Stimulated activated CD4-positive, alpha-beta T cell treated with anti-CD3 and anti-CD28 coated beads, Interleukin-12 subunit alpha, Interleukin-12 subunit beta, amount 100 ng/mL, for 24 hours (primary cell): ENCODE data around the gene FGF18.
"Not testable (repeated sequence)": the region's sequence is repeated elsewhere in the genome, so short reads cannot be mapped to it uniquely, and the experiment has no call there.

Source experiments
- DNase-seq, 2 experiments: peaks; one replicate each; pipeline ENCODE4 v3.0.0-alpha.2; 2020; ENCODE audit warnings: low read depth in 2 of 2

FGF18 gene

DNA sequence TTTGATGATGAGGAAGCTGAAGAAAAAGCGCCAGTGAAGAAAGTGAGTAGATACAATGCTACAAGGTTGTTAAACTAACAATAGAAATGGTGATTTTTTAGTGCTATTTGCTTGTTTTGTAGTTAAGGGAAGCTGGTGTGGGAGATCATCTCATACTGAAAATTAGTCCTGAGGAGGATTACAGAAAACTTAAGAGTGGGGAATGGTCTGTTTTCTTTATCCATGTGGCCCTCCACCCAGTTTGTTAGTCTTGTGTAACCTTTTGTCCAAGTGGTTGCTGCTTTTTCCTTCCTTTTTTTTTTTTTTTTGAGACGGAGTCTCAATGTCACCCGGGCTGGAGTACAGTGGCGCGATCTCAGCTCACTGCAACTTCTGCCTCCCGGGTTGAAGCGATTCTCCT lies 19.3 kb upstream of the FGF18 start:
- no peak for DNase-seq

DNA sequence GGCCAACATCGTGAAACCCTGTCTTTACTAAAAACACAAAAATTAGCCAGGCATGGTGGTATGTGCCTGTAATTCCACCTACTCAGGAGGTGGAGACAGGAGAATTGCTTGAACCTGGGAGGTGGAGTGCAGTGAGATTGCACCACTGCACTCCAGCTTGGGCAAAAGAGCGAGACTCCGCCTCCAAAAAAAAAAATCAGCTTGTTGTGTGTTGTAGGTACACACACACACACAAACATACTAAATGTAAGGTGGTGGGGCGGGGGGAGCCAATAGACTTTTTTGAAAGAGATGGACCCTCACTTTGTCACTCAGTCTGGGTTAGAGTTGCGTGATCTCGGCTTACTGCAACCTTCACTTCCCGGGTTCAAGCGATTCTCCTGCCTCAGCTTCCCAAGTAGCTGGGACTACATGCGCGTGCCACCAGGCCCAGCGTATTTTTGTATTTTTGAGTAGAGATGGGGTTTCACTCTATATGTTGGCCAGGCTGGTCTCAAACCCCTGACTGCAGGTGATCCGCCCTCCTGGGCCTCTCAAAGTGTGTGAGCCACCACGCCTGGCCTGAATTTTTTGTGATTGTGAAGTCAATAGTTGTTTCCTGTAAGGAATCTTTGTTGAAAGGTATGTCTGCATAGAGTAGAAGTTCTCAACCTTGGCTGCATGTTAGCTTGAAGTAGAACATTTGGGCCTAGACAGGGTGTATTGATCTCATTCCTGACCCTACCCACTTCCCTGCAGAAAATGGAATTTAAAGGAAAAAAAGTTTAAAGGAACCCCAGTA lies 18.1 kb upstream of the FGF18 start:
- no peak for DNase-seq

DNA sequence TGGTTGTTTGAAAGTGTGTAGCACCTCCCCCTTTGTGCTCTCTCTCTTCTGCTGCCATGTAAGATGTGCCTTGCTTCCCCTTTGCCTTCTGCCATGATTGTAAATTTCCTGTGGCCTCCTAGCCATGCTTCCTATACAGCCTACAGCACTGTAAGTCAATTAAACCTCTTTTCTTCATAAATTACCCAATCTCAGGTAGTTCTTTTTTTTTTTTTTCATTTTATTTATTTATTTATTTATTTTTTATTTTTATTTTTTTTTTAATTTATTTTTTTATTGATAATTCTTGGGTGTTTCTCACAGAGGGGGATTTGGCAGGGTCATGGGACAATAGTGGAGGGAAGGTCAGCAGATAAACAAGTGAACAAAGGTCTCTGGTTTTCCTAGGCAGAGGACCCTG lies 16.7 kb upstream of the FGF18 start:
- DNase-seq = not testable (repeated sequence)

DNA sequence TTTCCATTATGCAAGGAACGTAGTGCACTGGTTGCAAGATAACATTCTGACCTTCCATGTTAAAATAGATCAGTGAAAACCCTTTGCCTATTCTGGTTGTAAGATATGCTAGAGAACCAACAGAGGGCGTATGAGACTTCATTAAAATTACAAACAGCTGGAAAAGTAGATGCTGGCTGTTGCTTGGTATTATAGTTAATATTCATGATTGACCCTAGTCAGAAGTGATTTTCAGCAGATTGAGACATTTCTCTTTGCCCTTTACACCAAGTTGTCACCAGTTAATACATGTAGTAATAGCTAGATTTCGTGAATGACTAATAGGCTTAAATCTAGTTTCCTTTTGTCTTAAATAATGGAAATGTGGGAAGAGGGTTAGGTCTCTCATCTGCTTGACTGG lies 13.8 kb upstream of the FGF18 start:
- no peak for DNase-seq

DNA sequence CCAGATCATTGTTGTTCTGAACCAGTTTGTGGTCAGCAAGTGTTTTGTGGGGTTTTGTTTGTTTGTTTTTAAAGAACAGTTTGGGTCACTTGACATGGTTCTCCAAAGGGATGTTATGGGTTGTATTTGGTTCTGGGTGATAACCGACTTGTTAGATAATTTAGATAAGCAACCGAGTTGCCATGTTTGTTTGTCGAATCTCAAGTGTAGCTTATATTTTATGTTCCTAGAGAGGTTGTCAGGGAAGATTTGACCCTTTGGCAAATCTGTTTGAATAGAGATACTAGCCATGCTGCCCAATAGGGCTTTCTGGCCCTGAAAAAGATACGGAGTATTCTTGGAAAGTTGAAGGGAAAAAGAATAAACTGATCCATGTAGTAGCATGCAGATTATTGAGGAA lies 12.2 kb upstream of the FGF18 start:
- DNase-seq = no peak

DNA sequence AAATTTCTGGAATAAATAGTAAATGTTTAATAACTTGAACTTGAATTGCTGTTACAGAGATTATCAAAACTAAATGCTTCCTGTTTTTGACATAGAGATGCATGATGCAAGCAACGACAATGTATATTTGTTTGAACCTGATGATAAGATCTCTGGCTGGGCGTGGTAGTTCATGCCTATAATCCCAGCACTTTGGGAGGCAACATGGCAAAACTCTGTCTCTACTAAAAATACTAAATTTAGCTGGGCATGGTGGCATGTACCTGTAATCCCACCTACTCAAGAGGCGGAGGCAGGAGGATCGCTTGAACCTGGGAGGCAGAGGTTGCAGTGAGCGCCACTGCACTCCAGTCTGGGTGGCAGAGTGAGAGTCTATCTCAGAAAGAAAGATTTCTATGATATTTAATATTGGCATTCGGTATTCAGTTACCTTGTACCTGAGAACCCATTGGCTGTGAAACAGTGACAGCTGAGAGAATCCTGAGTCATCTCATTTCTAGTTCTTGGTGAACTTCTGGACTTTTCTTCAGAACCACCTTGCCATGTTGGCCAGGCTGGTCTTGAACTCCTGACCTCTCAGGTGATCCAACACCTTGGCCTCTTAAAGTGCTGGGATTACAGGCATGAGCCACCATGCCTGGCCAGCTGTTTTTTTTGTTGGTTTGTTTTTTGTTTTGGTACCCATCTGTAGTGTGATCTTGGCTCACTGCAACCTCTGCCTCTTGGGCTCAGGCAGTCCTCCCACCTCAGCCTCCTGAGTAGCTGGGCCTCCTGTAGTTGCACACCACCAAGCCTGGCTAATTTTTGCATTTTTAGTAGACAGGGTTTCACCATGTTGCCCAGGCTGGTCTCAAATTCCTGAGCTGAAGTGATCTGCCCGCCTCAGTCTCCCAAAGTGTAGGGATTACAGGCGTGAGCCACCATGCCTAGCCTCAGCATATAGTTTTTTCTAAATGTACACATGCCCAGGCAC lies 10.0 kb upstream of the FGF18 start:
- no peak for DNase-seq

DNA sequence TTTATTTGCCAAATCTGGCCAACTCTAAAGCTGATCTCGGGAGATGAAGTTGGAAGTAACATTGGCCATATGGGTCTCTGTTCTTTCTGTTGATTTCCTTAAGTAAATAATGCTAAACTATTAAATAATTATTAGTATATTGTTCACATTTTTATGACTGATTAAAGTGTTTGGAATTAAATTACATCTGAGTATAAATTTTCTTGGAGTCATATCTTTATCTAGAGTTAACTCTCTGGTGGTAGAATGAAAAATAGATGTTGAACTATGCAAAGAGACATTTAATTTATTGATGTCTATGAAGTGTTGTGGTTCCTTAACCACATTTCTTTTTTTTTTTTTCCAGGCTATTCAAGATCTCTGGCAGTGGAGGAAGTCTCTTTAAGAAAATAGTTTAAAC lies 9.3 kb upstream of the FGF18 start:
- no peak for DNase-seq

DNA sequence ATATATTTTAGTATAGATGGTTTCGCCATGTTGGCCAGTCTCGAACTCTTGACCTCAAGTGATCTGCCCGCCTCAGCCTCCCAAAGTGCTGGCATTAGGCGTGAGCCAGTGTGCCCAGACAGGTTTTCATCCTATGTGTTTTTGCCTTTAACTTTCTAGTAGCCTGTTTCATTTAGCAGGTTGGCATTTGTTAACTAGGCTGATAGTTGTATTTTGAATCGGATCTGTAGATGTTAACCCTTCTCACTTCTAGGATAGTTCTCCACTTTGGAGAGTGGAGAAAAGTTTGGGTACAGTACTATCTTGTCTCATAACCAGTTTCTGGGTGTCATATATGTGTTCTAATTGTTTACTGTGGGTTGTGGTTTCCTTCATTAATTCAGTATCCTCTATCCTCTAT lies 7.3 kb upstream of the FGF18 start:
- no peak for DNase-seq

DNA sequence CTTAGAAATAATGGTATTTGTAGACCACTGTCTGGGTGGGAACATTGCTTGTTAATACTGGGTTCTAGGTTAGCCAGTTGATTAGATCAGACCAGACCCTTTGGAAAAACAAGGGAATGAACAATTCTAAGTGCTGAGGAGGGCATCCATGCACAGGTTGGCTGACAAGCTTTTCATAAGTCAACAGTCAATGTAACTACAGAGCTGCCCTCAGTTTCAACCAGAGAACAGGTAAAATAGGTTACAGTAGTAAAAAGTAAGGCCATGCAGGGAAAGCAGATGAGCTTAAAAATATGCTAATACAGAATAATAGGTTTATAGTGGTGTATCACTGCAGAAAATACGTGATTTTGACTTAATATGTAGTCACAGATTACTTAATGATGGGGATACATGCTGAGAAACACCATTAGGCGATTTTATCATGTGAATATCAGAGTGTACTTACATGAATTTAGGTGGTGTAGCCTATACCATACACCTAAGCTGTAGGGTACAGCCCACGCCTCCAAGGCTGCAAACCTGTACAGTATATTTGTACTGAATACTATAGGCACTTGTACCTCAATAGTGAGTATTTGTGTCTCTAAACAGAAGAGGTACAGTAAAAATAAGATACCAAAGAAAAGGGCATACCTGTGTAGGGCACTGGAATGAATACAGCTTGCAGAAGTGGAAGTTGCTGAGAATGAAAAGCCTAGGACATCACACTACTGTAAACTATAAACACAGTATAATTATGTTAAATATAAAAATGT lies 6.1 kb upstream of the FGF18 start:
- no peak for DNase-seq

DNA sequence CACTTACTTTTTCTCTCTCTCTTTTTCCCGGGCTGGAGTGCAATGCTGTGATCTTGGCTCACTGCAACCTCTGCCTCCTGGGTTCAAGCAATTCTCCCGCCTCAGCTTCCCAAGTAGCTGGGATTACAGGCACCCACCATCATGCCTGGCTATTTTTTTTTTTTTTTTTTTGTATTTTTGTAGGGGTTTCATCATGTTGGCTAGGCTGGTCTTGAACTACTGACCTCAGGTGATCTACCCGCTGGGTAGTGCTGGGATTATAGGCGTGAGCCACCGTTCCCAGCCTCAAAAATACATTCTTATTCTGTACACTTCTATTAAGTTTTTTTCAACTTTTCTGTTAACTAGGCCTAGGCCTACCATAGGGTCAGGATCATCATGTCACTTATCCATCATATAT lies 5.5 kb upstream of the FGF18 start:
- not testable (repeated sequence) for DNase-seq

DNA sequence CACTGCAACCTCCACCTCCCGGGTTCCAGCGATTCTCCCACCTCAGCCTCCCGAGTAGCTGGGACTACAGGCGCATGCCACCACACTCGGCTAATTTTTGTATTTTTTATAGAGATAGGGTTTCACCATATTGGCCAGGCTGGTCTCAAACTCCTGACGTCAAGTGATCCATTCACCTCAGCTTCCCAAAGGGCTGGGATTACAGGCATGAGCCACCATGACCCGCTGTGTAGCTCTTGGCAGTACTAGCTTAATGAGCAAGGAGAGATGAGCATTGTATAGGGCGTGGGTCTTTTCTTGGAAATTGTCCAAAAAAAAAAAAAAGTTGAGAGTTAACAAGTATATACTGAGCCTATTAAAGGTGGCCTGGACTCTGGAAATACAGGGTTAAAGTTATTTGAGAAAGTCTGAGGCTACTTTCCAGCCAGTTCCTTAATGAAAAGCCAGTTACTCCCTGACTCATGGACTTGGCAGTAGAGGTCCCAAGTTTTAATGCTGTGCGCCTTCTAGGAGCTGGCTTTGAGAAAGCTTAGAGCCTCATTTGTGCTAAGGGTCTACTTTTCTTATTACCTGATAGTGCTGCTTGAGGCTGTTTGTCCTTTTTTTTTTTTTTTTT lies 4.2 kb upstream of the FGF18 start:
- no peak for DNase-seq

DNA sequence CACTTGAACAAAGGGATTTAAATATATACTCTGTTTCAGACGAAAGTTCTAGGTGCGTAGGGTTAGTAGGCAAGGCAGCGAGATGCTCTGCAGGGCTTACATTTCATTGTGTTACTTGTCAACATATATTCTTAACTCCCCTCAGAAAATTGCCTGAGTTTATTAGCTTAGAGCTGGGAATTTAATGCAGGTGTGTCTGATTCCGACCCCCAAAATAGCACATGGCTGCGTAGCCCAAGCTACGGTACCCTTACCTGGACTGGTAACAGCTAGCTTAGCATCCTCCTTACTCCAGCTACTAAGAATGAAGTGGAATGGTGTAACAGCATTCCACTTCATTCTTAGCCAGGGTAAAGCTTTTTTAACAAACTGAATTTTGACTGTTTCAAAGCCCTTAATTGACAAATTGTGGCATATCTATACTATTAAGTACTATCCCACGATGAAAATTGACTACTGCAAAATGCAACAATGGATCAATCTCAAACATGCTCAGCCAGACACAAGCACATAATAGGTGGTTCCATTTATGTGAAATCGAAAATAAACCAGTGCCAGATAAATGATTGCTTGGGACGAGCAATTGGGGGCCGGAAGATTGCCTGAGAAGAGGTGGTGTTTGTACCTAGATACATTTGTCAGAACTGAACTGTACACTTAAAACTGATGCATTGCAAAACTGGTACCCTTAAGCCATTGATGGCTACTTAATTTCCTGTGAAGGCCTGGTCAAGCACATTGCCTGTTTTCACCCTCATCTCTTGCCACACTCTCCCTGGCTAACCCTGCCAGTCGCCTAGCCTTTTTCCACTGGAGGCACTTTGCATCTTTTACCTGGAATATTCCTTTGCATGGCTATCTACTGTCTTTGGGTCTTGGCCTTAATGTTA lies 3.0 kb upstream of the FGF18 start:
- DNase-seq = no peak

DNA sequence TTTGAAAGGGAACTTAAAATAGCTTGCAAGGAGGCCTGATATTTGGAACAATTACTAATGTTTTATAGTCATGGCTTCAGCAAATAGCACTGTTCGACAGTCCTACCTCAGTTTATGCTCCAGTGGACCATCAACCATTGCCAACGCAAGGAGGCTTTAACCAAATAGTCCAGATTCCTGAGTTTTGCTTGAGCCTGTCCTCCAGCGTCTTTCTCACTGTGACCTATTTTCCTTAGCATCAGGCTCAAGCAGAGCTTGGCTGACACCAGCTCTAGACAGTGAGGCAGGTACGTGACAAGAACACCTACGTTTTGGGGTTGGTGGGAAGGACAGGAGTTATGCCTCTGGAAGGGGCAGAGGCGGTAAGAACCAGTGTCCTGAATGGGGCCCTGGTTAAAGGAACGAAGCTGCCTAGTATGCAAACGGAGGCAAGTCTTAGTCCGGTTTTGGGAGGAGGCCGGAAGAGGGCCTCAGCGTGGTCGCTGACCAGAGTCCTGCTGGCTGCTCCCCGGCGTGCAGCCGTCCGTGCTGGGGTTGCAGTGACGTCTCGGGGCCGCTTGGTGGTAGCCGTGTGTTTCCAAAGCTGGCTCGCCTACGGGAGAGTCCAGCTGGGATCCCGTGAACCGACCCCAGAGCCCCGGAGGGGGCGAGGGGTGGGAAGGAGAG lies 998 bp upstream of the FGF18 start:
- DNase-seq = peak; percentile 40 to 46

DNA sequence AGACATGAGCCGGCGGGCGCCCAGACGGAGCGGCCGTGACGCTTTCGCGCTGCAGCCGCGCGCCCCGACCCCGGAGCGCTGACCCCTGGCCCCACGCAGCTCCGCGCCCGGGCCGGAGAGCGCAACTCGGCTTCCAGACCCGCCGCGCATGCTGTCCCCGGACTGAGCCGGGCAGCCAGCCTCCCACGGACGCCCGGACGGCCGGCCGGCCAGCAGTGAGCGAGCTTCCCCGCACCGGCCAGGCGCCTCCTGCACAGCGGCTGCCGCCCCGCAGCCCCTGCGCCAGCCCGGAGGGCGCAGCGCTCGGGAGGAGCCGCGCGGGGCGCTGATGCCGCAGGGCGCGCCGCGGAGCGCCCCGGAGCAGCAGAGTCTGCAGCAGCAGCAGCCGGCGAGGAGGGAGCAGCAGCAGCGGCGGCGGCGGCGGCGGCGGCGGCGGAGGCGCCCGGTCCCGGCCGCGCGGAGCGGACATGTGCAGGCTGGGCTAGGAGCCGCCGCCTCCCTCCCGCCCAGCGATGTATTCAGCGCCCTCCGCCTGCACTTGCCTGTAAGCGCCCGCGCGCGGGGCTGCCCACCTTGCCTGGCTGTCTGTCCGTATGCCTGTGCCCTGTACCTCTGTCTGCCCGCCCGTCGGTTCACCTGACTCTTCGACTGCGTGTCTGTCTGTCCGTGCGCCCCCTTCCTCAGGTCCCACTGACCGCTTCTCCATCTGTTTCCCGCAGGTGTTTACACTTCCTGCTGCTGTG lies 412 bp downstream of the FGF18 start:
- no peak for DNase-seq

DNA sequence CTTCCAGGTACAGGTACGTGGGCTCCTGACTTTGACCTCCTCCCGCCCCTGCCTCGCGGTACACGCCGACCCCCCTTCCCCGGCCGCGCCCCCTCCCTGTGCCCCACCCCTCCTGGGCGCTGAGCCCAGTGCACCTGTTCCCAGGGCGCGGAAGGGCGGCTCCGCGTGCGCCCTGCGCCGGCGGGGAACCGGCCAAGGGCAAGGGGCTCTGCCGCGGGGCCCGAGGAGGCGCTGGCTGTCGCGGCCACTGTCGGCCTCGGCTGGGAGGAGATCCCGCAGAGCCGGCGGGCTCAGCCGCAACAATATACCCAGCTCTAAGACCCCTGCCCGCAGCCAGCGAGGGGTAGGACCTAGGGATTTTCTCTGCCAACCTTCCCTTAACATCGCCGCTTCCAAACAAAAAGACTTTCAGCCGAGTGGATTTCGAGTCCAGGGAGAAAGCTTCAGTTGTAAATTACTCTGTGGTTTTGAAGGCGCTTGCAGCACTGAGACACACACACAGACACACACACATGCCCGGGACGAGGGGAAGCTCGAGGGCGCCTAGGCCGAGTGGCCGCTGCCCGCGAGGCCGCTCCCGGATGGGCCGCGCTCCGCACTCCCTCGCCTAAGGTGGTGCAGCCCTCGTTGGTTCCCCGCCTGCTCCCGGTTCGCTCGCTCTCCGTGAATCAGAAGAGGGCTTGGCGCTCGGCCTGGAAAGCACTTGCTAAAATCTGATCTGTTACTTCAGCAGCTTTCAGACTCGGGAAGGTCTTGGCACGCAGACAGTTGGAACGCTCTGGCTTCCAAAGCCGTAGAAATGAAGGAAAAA lies 1.2 kb downstream of the FGF18 start:
- DNase-seq = no peak

DNA sequence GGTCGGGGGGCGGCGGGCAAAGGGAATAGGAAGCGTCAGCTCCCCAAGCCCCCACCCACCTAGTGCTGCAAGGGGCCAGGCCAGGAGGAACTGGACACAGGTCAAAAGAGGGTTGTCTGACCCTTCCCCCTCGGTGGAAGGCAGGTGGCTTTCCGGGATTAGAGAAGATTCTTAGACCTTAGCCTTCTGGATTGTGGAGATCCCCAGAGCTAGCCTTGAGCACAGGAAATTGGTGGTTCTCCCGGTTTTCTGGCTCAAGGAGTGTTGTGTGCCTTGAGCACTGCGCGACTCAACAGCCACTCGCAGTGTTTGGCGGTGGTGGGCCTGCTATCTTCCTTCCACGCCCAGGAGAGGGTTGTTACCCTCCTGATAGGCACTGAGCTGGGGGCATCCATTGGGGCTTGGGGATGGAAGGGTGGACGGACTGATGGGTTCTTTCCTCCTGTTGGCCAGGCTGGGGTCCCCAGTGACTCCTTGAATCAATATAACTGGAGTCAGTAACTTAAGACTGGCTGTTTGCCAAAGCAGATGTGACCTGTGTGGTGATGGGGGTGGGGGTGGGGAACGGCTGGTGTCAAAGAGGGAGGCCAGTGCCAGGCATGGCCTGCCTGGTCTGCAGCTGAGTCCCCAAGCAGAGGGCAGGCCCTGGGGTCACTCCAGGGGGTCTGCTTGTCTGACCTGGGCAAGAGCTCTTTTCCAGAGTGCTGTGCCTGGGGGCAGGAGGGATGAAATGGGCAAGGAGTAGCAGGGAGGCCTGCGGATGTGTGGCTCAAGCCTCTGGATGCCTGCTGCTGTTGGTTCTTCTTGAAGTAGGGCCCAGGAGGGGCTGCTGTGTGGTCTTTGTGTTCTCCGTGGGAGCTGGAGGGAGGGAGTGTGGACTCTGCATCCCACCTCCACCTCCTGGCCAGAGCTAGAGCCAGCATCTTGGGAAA lies 2.1 kb downstream of the FGF18 start:
- DNase-seq = no peak

DNA sequence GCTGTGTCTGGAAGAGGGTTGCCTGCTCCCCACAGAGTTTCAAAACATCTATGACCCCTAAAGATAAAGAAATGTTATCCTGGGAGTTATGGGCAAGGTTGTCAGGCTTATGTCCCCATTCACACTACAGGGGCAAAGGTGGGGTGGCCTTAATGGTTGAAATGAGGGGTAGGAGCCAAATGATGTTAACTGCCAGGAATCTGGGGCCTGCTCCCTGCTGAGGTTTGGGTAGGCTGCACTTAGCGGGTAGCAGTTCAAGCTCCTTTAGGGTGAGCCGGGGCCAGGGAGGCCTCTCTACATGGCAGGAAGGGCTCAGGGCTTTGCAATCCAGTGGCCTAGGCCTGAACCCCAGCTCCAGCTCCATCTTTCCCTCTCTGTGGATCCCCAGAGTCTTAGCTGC lies 3.0 kb downstream of the FGF18 start:
- DNase-seq = no peak
